ENCODE data around the gene HPN.

GRCh38 chr19:35075202-35076025 lies 33.9 kb downstream of the HPN start:
- TF ChIP-seq CTCF (IDR thresholded peaks at IDR 0.05): no peak
- no peak for TF ChIP-seq POLR2A (IDR thresholded peaks at IDR 0.05)

Measured in uterus (tissue), 2 donors.